Measurements from ENCODE around the gene CYB561D1. TPM values are rescaled to one million over a fixed set of nuclear protein-coding genes. Genes with fewer than 3 reads are reported as not detected.

CYB561D1 gene
- total RNA-seq, 1 donor from 2014 or later, result 7.8 TPM

DNA sequence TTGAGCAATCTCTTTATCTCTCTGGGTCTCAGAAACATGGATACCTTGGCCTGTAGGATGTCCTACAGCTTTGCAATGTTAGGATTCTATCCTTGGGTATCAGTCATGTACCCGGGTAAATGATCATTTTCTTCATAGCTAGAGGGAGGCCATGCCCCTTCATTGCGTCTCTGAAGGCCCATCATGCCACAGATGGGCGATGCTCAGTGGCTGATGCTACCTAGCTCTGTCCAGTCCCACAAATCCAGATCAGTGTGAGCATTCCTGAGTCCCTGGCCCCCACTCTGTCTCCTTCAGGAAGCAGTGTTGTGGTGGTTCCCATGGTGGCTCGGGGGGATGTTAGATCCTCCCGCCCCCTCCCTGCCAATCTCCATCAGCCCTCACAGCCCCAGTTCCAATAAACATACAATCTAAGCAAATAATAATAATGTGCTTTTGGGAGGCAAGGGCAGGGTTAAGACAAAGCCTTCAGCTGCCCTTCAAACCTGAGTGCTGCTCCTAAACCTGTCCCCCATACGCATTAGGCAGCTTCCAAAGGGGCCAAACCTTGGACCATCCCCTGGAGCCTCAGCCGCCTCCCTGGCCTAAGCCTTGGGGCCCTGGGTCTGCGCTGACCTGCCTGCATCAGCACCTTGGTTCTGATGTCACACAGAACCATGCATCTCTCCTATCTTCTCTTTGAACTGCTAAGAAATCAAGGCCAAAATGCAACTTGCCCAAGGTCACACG, 45.1 kb downstream of the CYB561D1 start:
- no peaks in the 10 kb centered on the region for H3K9me3 Mint-ChIP-seq (ENCODE audit: unreplicated experiment)
- peaks cover 4% of the 10 kb centered on the region for H3K4me1 Mint-ChIP-seq (ENCODE audit: unreplicated experiment)
- H3K27me3 Mint-ChIP-seq (ENCODE audit: unreplicated experiment), result peaks cover 7% of the 10 kb centered on the region
- H3K36me3 Mint-ChIP-seq (ENCODE audit: low read depth, unreplicated experiment), result no peaks in the 10 kb centered on the region
- TF ChIP-seq, protein P1, sequence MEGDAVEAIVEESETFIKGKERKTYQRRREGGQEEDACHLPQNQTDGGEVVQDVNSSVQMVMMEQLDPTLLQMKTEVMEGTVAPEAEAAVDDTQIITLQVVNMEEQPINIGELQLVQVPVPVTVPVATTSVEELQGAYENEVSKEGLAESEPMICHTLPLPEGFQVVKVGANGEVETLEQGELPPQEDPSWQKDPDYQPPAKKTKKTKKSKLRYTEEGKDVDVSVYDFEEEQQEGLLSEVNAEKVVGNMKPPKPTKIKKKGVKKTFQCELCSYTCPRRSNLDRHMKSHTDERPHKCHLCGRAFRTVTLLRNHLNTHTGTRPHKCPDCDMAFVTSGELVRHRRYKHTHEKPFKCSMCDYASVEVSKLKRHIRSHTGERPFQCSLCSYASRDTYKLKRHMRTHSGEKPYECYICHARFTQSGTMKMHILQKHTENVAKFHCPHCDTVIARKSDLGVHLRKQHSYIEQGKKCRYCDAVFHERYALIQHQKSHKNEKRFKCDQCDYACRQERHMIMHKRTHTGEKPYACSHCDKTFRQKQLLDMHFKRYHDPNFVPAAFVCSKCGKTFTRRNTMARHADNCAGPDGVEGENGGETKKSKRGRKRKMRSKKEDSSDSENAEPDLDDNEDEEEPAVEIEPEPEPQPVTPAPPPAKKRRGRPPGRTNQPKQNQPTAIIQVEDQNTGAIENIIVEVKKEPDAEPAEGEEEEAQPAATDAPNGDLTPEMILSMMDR (IDR thresholded peaks at IDR 0.05; ENCODE audit: unreplicated experiment), result no peak
- no peak overlapping the region for H3K4me3 Mint-ChIP-seq (ENCODE audit: unreplicated experiment)
- DNase-seq (ENCODE audit: low spot score), result no peak
- no peak overlapping the region for H3K27ac Mint-ChIP-seq (ENCODE audit: unreplicated experiment)

- Mint-ChIP-seq H3K27ac (ENCODE audit: unreplicated experiment) (no peak within 1 kb of the TSS), H3K4me1 (ENCODE audit: unreplicated experiment) (peaks cover 9% of the 10 kb centered on the region), H3K36me3 (ENCODE audit: low read depth, unreplicated experiment) (no peaks in the 10 kb centered on the region), H3K27me3 (ENCODE audit: unreplicated experiment) (peaks cover 7% of the 10 kb centered on the region), H3K9me3 (ENCODE audit: unreplicated experiment) (no peaks in the 10 kb centered on the region), H3K4me3 (ENCODE audit: unreplicated experiment) (no peak within 1 kb of the TSS)
- no peak for DNase-seq (ENCODE audit: low spot score)
- TF ChIP-seq, protein P1 (IDR thresholded peaks at IDR 0.05; ENCODE audit: unreplicated experiment), result no peak
These were observed 45.8 kb downstream of the CYB561D1 start, which contains the start of gene GPR61 for GRCh38 chr1:109539676-109540075. Gene GPR61 (plus strand): TSS chr1:109539872. CDS start chr1:109543023, 3,151 bp downstream.

GRCh38 chr1:109541102-109541501, 47.2 kb downstream of the CYB561D1 start:
- H3K27me3 Mint-ChIP-seq (ENCODE audit: unreplicated experiment), result peaks cover 5% of the 10 kb centered on the region
- H3K4me3 Mint-ChIP-seq (ENCODE audit: unreplicated experiment), result no peak overlapping the region
- no peaks in the 10 kb centered on the region for H3K9me3 Mint-ChIP-seq (ENCODE audit: unreplicated experiment)
- TF ChIP-seq, protein P1 (IDR thresholded peaks at IDR 0.05; ENCODE audit: unreplicated experiment), result no peak
- no peaks in the 10 kb centered on the region for H3K36me3 Mint-ChIP-seq (ENCODE audit: low read depth, unreplicated experiment)
- no peak overlapping the region for H3K27ac Mint-ChIP-seq (ENCODE audit: unreplicated experiment)
- no peak for DNase-seq (ENCODE audit: low spot score)
- peaks cover 9% of the 10 kb centered on the region for H3K4me1 Mint-ChIP-seq (ENCODE audit: unreplicated experiment)

DNA sequence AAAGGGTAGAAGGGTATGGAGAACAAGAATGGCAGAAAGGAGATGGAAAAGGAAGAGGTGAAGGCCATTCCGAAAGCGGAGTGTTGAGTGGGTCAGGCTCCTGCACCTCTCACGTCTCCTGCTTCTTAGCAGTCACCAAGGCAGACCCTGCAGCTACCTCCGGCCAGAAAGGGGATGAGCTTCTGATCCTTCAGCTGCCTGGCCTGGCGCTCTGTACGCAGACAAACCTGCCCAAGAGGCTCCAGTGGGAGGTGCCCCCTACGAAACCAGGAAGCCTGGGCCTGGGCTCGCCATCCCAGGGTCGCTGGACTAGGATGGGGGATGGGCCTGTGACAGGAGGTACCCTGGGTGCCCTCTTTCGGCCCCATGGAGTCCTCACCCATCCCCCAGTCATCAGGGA, 48.8 kb downstream of the CYB561D1 start:
- Mint-ChIP-seq H3K27ac (ENCODE audit: unreplicated experiment) (no peak overlapping the region), H3K36me3 (ENCODE audit: low read depth, unreplicated experiment) (peaks cover 2% of the 10 kb centered on the region), H3K4me3 (ENCODE audit: unreplicated experiment) (no peak overlapping the region), H3K27me3 (ENCODE audit: unreplicated experiment) (peaks cover 5% of the 10 kb centered on the region), H3K4me1 (ENCODE audit: unreplicated experiment) (peaks cover 22% of the 10 kb centered on the region), H3K9me3 (ENCODE audit: unreplicated experiment) (no peaks in the 10 kb centered on the region)
- TF ChIP-seq, protein P1 (IDR thresholded peaks at IDR 0.05; ENCODE audit: unreplicated experiment), result no peak
- DNase-seq (ENCODE audit: low spot score), result no peak

GRCh38 chr1:109543283-109543987, 49.5 kb downstream of the CYB561D1 start:
- DNase-seq (ENCODE audit: low spot score), result no peak
- TF ChIP-seq, protein P1 (IDR thresholded peaks at IDR 0.05; ENCODE audit: unreplicated experiment), result no peak
- H3K27ac Mint-ChIP-seq (ENCODE audit: unreplicated experiment), result no peak overlapping the region
- no peak overlapping the region for H3K4me3 Mint-ChIP-seq (ENCODE audit: unreplicated experiment)
- H3K9me3 Mint-ChIP-seq (ENCODE audit: unreplicated experiment), result no peaks in the 10 kb centered on the region
- peaks cover 13% of the 10 kb centered on the region for H3K27me3 Mint-ChIP-seq (ENCODE audit: unreplicated experiment)
- peaks cover 28% of the 10 kb centered on the region for H3K4me1 Mint-ChIP-seq (ENCODE audit: unreplicated experiment)
- H3K36me3 Mint-ChIP-seq (ENCODE audit: low read depth, unreplicated experiment), result peaks cover 6% of the 10 kb centered on the region
